ENCODE results near the gene RELT.

RELT gene

GRCh38 chr11:73406131-73406530 lies 29.9 kb downstream of the RELT start:
- Histone ChIP-seq H2AFZ (ENCODE audit: low read length, unreplicated experiment) (no peak overlapping the region), H3K36me3 (ENCODE audit: insufficient read depth, low read length) (no peaks in the 10 kb centered on the region; the same call in 1 of the 2 replicates), H3K4me3 (ENCODE audit: low read depth, low read length) (no peak overlapping the region), H3K79me2 (ENCODE audit: control insufficient read depth, insufficient read depth, low read length, unreplicated experiment) (no peaks in the 10 kb centered on the region), H3K4me1 (ENCODE audit: control insufficient read depth, insufficient read depth, low read length, unreplicated experiment) (peaks cover 15% of the 10 kb centered on the region), H3K27ac (ENCODE audit: low read depth, low read length) (no peak overlapping the region), H3K27me3 (ENCODE audit: insufficient read depth, low read length) (no peaks in the 10 kb centered on the region)

- Histone ChIP-seq H3K27ac (ENCODE audit: low read depth, low read length) (no peak overlapping the region), H3K36me3 (ENCODE audit: insufficient read depth, low read length) (no peaks in the 10 kb centered on the region; the same call in 1 of the 2 replicates), H3K4me1 (ENCODE audit: control insufficient read depth, insufficient read depth, low read length, unreplicated experiment) (peaks cover 10% of the 10 kb centered on the region), H3K4me3 (ENCODE audit: low read depth, low read length) (no peak overlapping the region), H2AFZ (ENCODE audit: low read length, unreplicated experiment) (no peak overlapping the region), H3K79me2 (ENCODE audit: control insufficient read depth, insufficient read depth, low read length, unreplicated experiment) (no peaks in the 10 kb centered on the region), H3K27me3 (ENCODE audit: insufficient read depth, low read length) (no peaks in the 10 kb centered on the region)
These were observed 30.4 kb downstream of the RELT start for GRCh38 chr11:73406619-73407018.

GRCh38 chr11:73409431-73409830 lies 33.2 kb downstream of the RELT start:
- Histone ChIP-seq H3K27ac (ENCODE audit: low read depth, low read length) (no peak overlapping the region), H3K79me2 (ENCODE audit: control insufficient read depth, insufficient read depth, low read length, unreplicated experiment) (no peaks in the 10 kb centered on the region), H3K4me3 (ENCODE audit: low read depth, low read length) (no peak overlapping the region), H2AFZ (ENCODE audit: low read length, unreplicated experiment) (no peak overlapping the region), H3K4me1 (ENCODE audit: control insufficient read depth, insufficient read depth, low read length, unreplicated experiment) (peaks cover 12% of the 10 kb centered on the region), H3K27me3 (ENCODE audit: insufficient read depth, low read length) (no peaks in the 10 kb centered on the region), H3K36me3 (ENCODE audit: insufficient read depth, low read length) (no peaks in the 10 kb centered on the region; the same call in 1 of the 2 replicates)

GRCh38 chr11:73410627-73411026 lies 34.4 kb downstream of the RELT start:
- no peaks in the 10 kb centered on the region; the same call in 1 of the 2 replicates for H3K36me3 ChIP-seq (ENCODE audit: insufficient read depth, low read length)
- H3K27ac ChIP-seq (ENCODE audit: low read depth, low read length) = no peak overlapping the region
- H3K4me1 ChIP-seq (ENCODE audit: control insufficient read depth, insufficient read depth, low read length, unreplicated experiment) = peaks cover 24% of the 10 kb centered on the region
- H3K27me3 ChIP-seq (ENCODE audit: insufficient read depth, low read length) = no peaks in the 10 kb centered on the region
- H2AFZ ChIP-seq (ENCODE audit: low read length, unreplicated experiment) = no peak overlapping the region
- H3K4me3 ChIP-seq (ENCODE audit: low read depth, low read length) = no peak overlapping the region
- H3K79me2 ChIP-seq (ENCODE audit: control insufficient read depth, insufficient read depth, low read length, unreplicated experiment) = no peaks in the 10 kb centered on the region

- Histone ChIP-seq H3K27ac (ENCODE audit: low read depth, low read length) (no peak overlapping the region), H3K4me3 (ENCODE audit: low read depth, low read length) (no peak overlapping the region), H3K4me1 (ENCODE audit: control insufficient read depth, insufficient read depth, low read length, unreplicated experiment) (peaks cover 28% of the 10 kb centered on the region), H3K79me2 (ENCODE audit: control insufficient read depth, insufficient read depth, low read length, unreplicated experiment) (no peaks in the 10 kb centered on the region), H3K27me3 (ENCODE audit: insufficient read depth, low read length) (no peaks in the 10 kb centered on the region), H2AFZ (ENCODE audit: low read length, unreplicated experiment) (no peak overlapping the region), H3K36me3 (ENCODE audit: insufficient read depth, low read length) (no peaks in the 10 kb centered on the region; the same call in 1 of the 2 replicates)
These were observed 34.8 kb downstream of the RELT start for GRCh38 chr11:73411031-73411430.

- H3K27me3 ChIP-seq (ENCODE audit: insufficient read depth, low read length) = no peaks in the 10 kb centered on the region
- H3K27ac ChIP-seq (ENCODE audit: low read depth, low read length) = no peak overlapping the region
- no peaks in the 10 kb centered on the region; the same call in 1 of the 2 replicates for H3K36me3 ChIP-seq (ENCODE audit: insufficient read depth, low read length)
- no peak overlapping the region for H2AFZ ChIP-seq (ENCODE audit: low read length, unreplicated experiment)
- H3K4me1 ChIP-seq (ENCODE audit: control insufficient read depth, insufficient read depth, low read length, unreplicated experiment) = peaks cover 40% of the 10 kb centered on the region
- no peaks in the 10 kb centered on the region for H3K79me2 ChIP-seq (ENCODE audit: control insufficient read depth, insufficient read depth, low read length, unreplicated experiment)
- H3K4me3 ChIP-seq (ENCODE audit: low read depth, low read length) = no peak overlapping the region
These were observed 36.1 kb downstream of the RELT start for GRCh38 chr11:73412308-73412707.

GRCh38 chr11:73413256-73413655 lies 37.1 kb downstream of the RELT start:
- H3K27ac ChIP-seq (ENCODE audit: low read depth, low read length) = no peak overlapping the region
- H3K4me1 ChIP-seq (ENCODE audit: control insufficient read depth, insufficient read depth, low read length, unreplicated experiment) = peaks cover 41% of the 10 kb centered on the region
- no peaks in the 10 kb centered on the region for H3K27me3 ChIP-seq (ENCODE audit: insufficient read depth, low read length)
- no peak overlapping the region for H2AFZ ChIP-seq (ENCODE audit: low read length, unreplicated experiment)
- no peak overlapping the region for H3K4me3 ChIP-seq (ENCODE audit: low read depth, low read length)
- peaks cover 6% of the 10 kb centered on the region; the same call in 1 of the 2 replicates for H3K36me3 ChIP-seq (ENCODE audit: insufficient read depth, low read length)
- no peaks in the 10 kb centered on the region for H3K79me2 ChIP-seq (ENCODE audit: control insufficient read depth, insufficient read depth, low read length, unreplicated experiment)

GRCh38 chr11:73414977-73415651 lies 38.9 kb downstream of the RELT start:
- Histone ChIP-seq H3K4me1 (ENCODE audit: control insufficient read depth, insufficient read depth, low read length, unreplicated experiment) (peaks cover 41% of the 10 kb centered on the region), H3K27ac (ENCODE audit: low read depth, low read length) (no peak overlapping the region), H3K79me2 (ENCODE audit: control insufficient read depth, insufficient read depth, low read length, unreplicated experiment) (no peaks in the 10 kb centered on the region), H3K36me3 (ENCODE audit: insufficient read depth, low read length) (peaks cover 9% of the 10 kb centered on the region; the same call in 1 of the 2 replicates), H2AFZ (ENCODE audit: low read length, unreplicated experiment) (no peak overlapping the region), H3K27me3 (ENCODE audit: insufficient read depth, low read length) (no peaks in the 10 kb centered on the region), H3K4me3 (ENCODE audit: low read depth, low read length) (no peak overlapping the region)

GRCh38 chr11:73415854-73416615 lies 39.8 kb downstream of the RELT start:
- Histone ChIP-seq H3K79me2 (ENCODE audit: control insufficient read depth, insufficient read depth, low read length, unreplicated experiment) (no peaks in the 10 kb centered on the region), H3K4me1 (ENCODE audit: control insufficient read depth, insufficient read depth, low read length, unreplicated experiment) (peaks cover 41% of the 10 kb centered on the region), H3K27ac (ENCODE audit: low read depth, low read length) (peak overlapping the region; percentile 46), H3K36me3 (ENCODE audit: insufficient read depth, low read length) (peaks cover 9% of the 10 kb centered on the region; the same call in 1 of the 2 replicates), H3K4me3 (ENCODE audit: low read depth, low read length) (no peak overlapping the region), H2AFZ (ENCODE audit: low read length, unreplicated experiment) (no peak overlapping the region), H3K27me3 (ENCODE audit: insufficient read depth, low read length) (no peaks in the 10 kb centered on the region)

- Histone ChIP-seq H2AFZ (ENCODE audit: low read length, unreplicated experiment) (no peak overlapping the region), H3K4me1 (ENCODE audit: control insufficient read depth, insufficient read depth, low read length, unreplicated experiment) (peaks cover 41% of the 10 kb centered on the region), H3K36me3 (ENCODE audit: insufficient read depth, low read length) (peaks cover 9% of the 10 kb centered on the region; the same call in 1 of the 2 replicates), H3K27ac (ENCODE audit: low read depth, low read length) (peak overlapping the region; percentile 46), H3K79me2 (ENCODE audit: control insufficient read depth, insufficient read depth, low read length, unreplicated experiment) (no peaks in the 10 kb centered on the region), H3K4me3 (ENCODE audit: low read depth, low read length) (0 out of 2 replicates have a peak overlapping the region, but pooled peaks have one; percentile 17), H3K27me3 (ENCODE audit: insufficient read depth, low read length) (no peaks in the 10 kb centered on the region)
These were observed 40.6 kb downstream of the RELT start for GRCh38 chr11:73416786-73417185.

Data from ACC112 (cell line).